Mesenteric fat pad (tissue), 1 donor: ENCODE results near the gene ZNF143. TPM values are rescaled to one million over a fixed set of nuclear protein-coding genes. Genes with fewer than 3 reads are reported as not detected.
A peak's percentile ranks its signal among the peaks of the same experiment; 100 is the strongest.
"Not testable (repeated sequence)": the region's sequence is repeated elsewhere in the genome, so short reads cannot be mapped to it uniquely, and the experiment has no call there.

Experiments used
- DNase-seq: peaks from one replicate; pipeline ENCODE4 v3.0.0-alpha.2; 2020; ENCODE audit warnings: low spot score
- long read RNA-seq: library from polyadenylated mRNA; unstranded; transcript quantifications from one replicate; pipeline ENCODE4 v2.0.0, GENCODE V29; 2020
- total RNA-seq: library from RNA; stranded (reverse); fragmentation: NEBNext Ultra II Directional; extraction: Animal tissue kit (Norgen Biotek cat#: 25700); gene quantifications from one replicate; pipeline ENCODE4 v1.2.1, GENCODE V29; 2021
- donor health status: DM: yes; HTN: yes; CAD: no.

Gene ZNF143
- total RNA-seq = 38.2 TPM
- long read RNA-seq, transcript ZNF143-213 (16 exons, 2,022 nt) = minor isoform, 15 of 61 reads
- long read RNA-seq, transcript ZNF143-203 (16 exons, 2,947 nt) = major isoform, 30 of 61 reads
- long read RNA-seq, partial matches to known transcripts = 4 of 61 reads
- long read RNA-seq, other reads (novel, unspliced or antisense) = 10 of 61 reads

DNA sequence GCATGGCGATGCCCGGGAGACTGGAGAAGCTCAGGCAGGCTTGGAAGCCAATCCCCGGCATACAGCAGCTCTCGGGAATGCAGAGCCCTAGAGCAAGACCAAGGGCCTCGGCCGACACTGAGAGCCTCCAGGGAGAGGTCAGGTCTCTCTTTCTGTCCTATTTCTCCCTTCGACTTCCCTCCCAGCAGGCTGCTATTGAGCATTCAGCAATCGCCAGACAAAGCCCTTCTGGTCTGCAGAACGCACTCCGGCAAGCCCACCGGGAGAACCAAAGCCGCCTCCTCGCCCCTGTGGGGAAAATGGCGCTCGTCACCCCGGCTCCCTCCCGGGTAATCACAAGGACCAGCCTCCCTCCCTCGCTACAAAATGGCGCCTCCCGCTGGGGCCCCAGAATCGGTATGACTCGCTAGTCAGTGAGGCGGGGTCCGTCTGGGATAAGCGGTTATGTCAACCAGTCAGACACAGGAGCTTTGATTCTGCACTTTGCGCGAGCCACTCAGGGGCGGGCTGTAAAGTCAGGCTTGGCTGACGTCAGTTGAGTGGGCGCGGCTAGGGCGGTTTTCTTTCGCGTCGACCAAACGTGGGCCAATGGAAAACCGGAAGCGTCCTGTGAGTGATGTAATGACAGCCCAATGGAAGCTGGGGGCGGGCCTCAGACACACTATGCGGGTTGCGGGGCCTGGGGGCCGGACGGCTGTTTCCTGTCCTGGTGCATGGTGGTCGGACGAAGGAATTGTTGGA is at the start of gene ZNF143:
Gene ZNF143, plus strand, starts transcription at position 691 of the 741 bp plus-strand sequence. CDS start 10,297 bp downstream, outside the sequence.
- DNase-seq = peak; percentile 99

DNA sequence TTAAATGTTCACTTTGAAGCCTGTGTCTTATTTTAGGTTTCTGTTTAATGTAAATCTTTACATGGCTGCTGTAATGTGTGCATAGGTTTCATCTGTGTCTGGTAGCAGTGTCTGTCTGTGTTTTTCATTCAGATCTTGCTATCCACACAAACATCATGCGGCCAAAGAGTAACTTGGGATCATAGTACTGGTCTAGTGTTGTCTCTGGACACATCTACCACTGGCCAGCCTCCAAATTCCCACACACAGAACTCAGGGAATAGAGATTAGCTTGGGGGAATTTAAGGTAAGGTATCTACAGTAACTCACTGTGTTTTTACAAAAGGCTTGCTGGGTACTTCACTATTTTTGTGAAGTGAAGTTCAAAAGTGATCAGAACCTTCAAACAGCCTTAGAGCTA is 32.1 kb upstream of the ZNF143 start:
- DNase-seq = no peak

DNA sequence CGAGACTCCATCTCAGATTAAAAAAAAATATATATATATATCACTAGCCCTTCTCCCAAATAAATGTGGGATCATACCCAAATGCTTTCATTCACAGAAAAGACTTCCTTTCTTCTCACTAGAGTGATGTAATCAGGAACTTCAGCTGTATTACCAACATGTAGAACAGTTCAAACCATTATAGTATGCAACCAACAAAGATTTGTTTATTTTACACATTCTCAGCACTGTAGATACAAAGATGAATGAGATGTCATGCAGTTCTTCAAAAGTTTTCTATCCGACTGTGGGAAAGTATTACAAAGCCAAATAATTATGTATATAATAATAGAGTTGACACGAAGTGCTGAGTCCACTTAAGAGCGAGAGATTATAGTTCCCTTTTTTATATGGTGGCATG is 22.2 kb upstream of the ZNF143 start:
- no peak for DNase-seq

DNA sequence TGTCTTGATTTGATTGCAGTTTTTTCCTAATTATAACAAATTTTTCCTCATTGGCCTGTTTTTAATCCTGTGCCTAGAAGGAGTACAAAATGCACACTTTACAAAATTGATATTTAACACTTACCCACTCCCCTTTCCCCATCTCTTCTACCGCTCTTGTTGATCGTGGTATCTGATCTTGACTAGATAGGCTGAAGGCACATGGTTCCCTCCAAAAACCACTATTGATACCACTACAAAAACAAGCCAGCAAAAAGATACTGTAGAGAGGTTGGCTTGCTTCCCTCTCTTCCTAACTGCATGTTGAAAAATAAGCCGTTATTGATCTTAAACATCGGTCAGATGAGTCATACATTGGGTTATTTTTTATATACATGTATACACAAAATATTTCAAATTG is 14.6 kb upstream of the ZNF143 start:
- DNase-seq = no peak

DNA sequence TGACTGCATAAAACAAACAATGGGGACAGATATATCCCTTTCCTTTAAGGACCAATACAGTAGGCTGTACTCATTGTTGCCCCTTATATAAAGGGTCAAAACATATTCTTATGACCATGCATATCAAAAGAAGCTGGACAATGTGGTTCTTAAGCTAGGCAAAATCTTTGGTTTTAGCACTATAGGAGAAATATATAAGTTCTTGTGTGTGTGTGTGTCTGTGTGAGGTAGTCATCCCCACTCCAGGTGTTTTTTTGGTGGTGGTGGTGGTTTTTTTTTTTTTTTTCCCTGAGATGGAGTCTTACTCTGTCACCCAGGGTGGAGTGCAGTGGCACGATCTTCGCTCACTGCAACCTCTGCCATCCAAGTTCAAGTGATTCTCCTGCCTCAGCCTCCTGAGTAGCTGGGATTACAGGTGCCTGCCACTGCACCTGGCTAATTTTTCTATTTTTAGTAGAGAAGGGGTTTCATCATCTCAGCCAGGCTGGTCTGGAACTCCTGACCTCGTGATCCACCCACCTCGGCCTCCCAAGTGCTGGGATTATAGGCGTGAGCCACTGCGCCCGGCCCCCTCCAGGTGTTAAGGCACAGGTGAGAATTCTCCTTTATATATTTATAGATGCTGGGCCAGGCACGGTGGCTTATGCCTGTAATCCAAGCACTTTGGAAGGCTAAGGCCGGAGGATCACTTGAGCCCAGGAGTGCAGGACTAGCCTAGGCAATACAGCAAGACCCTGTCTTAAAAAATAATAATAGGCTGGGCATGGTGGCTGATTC is 12.0 kb upstream of the ZNF143 start:
- no peak for DNase-seq

DNA sequence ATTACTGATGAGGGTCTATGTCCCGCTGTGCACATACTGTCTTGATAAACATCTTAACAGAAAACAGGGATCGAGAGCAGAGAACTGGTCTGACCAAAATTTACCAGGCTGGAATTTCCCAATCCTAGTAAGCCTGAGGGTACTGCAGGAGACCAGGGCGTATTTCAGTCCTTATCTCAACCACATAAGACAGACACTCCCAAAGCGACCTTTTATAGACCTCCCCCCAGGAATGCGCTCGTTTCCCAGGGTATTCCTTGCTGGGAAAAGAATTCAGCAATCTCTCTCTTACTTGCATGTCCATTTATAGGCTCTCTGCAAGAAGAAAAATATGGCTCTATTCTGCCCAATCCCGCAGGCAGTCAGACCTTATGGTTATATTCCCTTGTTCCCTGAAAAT is 8.8 kb upstream of the ZNF143 start:
- DNase-seq = not testable (repeated sequence)

DNA sequence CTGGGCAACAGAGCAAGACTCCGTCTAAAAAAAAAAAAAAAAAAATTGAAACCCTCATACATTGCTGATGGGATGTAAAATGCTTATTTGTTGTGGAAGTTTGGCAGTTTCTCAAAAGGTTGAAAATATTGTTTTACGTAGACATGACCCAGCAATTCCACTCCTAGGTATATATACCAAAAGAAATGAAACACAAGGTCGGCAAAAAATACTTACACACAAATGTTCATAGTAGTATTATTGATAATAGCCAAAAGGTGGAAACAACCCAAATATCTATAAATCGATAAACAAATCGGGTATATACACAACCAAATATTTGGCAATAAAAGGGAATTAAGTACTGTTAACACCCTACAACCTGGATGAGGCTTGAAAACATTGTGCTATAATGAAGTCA is 5.1 kb upstream of the ZNF143 start:
- no peak for DNase-seq

DNA sequence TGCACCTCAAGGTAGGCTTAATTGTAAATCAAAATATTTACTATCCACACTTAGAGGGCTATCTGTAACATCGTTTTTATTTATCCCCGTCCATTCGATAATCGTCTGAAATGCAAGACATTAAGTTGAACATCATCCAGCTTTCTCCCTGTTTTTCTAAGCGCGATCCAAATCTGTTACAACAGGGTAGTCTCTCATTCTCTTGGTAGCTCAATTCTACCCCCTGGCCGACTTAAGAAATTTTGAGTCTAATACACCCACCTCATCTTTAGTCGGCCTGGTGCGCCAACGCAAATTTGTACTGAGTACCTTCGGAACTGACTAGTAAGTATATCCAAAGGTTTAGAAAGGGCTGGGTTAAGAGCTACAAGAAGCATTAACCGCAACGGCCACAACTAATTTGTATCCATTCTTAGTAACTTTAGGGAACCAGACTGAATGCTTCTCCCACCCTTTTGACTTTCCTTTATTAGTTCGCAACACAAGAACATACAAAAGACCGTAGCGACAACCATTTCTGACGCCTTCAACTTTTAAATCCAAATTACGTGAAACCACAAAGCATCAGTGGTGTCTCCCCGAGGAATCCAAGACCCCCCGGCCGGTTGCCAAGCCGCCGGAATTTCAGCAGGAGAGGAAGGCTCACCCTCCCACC is 1.0 kb upstream of the ZNF143 start:
- DNase-seq = no peak

DNA sequence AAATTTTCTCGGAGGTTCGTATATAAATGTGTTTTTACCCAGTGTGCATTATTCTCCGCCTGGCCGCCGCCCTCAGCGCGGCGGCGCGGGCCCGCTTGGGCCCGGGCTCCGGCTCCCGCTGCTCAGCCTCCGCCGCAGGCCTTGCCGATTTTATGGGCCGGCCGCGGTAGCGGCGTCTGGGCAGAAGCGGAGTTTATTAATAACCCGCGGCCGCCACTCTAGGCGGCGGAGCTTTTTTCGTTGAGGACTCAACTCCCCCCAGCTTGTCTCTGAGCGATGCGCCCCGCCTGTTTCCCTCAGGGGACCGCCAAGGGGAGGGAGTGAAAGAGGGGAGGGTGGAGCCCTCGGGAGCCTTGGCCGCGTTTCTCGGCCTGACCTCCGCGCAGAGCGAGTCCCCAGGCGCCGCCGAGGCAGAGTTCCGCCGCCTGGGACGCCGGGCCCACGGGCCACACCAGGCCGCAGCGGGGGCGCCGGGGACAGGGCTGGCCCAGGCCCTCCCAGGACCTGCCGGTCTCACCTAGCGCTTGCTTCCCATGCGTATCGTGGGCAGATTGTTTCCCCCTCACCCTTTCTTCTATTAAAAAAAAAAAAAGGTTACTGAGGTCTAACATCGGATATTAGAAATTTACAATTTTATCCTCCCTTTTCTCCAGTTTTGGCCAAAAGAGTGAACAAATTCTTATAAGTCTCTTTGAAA is 399 bp downstream of the ZNF143 start:
- DNase-seq = peak; percentile 93

DNA sequence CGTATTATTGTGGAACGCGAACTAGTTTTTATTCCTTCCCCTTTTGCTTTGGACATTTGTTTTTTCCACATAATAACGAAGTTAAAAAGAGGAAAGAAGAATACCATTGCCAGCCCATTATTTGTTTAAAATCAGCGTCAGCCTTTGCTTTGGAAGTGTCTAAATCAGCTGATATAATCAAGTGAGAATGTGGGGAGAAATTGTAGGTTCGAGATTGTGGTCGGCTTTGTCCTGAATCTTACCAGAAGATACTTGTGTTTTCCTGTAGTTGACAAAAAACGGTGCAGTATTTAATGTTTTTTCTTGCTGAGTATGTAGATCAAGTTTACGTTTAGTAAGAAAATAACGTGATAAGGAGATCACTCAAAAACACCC is 935 bp downstream of the ZNF143 start:
- no peak for DNase-seq

DNA sequence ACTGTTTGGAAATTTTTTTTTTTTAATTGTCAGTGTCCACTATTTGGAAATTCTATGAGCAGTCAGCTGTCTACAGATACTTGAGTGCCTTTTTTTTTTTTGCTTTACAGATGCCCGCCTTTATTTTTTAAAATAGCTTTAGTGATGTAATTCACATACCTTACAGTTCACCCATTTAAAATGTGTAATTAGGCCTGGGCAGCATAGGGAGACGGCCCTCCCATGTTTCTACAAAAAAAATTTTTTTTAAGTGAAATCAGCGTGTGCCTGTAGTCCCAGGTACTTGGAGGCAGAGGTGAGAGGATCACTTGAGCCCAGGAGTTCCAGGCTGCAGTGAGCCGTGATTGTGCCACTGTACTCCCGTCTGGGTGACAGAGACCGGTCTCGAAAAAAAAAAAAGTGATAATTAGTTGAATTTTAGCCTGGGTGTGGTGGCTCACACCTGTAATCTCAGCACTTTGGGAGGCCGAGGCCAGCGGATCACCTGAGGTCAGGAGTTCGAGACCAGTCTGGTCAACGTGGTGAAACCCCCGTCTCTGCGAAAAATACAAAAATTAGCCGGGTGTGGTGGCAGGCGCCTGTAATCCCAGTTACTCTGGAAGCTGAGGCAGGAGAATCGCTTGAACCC is 1.5 kb downstream of the ZNF143 start:
- DNase-seq = no peak

DNA sequence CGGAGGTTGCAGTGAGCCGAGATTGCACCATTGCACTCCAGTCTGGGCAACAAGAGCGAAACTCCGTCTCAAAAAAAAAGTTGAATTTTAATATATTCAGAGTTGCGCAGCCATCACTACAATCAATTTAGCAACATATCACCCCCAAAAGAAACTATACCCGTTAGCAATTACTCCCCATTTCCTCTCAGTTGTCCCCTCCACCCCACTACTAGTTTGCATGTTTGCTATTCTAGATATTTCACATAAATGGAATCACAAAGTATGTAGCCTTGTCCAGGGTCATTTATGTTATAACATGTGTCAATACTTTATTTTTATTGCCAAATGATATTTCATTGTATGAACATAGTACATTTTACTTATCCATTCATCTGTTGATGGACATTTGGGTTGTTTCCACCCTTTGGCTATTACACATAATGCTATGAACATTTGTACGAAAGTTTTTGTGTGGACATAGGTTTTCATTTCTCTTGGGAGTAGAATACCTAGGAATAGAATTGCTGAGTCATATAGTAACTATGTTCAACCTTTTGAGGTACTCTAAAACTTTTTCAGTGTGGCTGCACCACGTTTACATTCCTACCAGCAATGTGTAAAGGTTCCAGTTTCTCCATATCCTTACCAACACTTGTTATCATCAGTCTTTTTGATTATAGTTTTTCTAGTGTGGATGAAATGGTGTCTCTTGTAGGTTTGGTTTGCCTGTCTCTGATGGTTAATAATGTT is 2.2 kb downstream of the ZNF143 start:
- no peak for DNase-seq

DNA sequence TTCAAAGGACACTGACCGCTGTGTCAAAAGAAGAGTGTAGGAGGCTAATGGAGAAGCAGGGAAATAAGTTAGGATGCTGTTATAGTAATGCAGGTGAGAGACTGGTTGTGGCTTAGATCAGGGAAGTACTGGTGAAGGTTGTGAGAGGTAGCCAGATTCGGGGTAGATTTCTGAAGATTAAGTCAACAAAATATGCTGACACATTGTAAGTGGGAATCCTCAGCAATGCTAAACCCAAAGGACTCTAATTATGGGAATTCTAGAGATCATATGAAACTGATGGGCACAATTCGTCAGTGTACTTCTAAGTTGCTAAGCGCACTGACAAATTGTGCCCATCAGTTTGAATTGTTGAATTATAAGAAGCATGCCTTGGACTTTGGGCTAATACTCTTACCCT is 10.0 kb downstream of the ZNF143 start:
- no peak for DNase-seq

DNA sequence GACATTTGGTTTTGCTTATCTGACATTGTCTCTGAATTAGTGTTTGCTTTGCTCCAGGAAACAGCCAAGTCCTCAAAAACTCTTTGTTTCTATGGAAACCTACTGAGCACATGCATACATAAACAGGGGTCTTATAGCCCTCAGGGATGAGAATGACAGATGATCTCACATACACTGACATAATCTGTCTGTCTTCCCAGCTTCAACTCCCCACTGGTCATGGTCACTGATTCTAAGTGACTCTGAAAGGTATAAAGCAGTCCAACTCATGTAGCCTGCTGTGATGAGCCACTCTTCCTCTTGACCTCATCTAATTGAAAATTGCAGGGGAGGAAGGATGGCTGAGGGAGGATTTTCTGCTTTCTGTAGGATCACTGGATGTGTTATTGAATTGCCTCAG is 12.6 kb downstream of the ZNF143 start:
- DNase-seq = no peak

DNA sequence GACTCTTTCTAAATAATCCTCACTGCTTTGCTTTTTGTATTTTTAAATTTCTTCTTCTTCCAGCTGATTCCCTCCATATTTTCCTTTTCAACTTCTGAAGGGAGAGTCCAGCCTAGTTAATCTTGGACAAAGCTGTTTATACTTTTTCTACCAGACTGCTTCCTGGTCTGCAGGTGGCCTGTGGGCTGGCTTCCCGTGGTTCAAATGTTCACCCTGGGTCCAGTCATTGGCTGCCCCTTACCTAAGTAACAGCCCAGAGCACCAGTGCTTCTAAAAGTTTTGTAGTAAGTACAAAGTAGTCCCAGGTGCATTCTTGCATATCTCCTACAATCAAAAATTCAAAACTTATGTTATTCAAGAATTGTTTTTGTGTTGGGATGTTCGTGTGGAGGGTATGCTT is 19.1 kb downstream of the ZNF143 start:
- no peak for DNase-seq

DNA sequence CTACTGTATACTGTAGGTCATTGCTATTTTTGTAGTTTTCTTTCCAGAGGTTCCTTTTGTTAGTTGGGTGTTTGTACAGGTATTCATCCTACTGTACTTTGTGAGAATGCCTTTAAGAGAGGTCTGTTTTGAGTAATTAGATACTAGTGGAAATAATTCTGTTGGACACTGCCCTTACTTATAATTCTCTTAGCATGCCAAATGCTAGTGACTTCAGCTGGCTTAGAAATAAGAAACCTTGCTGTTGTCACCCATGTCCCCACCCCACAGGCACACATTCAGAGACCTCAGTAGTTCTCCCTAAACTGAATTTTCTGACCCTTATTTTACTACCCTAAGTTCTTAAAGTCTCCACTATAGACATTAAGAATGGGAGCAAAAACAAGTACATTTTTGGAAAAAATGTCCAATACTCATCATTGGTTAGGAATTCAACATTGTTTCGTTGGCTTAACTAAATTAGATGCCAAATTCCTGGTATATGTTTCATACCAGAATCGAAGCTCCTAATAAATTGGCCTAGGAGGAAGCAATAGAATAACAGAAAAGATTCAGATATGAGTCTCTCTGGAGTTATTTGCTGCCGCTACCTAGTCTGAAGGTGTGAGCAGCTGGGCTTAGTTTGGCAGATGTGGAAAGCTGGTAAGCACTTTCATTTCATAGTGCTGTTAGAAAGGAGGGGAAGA is 28.4 kb downstream of the ZNF143 start:
- no peak for DNase-seq

DNA sequence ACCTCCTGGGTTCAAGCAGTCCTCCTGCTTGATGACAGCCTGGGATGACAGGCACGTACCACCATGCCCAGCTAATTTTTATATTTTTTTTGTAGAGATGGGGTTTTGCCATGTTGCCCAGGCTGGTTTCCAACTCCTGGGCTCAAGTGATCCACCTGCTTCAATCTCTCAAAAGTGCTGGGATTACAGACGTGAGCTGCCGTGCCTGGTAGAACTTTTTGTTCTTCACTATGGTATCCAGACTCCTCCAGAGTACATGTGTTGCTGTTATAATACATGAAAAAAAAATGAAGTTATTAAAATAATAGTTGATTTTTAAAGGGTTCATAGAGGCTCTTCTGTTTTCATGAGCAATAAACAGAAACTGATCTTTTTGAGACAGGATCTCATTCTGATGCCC is 29.6 kb downstream of the ZNF143 start:
- no peak for DNase-seq

DNA sequence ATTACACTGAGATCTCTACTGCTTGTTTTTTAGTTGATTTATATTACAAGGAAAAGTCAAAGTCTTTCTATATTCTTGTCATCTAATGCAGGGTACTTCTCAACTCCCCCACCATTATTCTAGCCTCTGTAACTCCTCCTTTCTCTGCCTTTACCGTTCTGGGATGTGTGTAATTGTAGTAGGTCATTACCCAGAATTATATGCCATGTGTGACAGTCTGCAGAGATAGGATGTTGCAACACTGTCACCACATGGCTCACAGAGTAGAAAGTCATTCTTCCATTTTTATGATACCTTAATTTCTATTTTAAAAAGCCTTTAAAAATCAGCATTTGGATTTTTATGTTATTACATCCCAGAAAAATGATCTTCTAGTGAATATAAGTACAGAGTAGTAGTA is 32.7 kb downstream of the ZNF143 start:
- DNase-seq = no peak

DNA sequence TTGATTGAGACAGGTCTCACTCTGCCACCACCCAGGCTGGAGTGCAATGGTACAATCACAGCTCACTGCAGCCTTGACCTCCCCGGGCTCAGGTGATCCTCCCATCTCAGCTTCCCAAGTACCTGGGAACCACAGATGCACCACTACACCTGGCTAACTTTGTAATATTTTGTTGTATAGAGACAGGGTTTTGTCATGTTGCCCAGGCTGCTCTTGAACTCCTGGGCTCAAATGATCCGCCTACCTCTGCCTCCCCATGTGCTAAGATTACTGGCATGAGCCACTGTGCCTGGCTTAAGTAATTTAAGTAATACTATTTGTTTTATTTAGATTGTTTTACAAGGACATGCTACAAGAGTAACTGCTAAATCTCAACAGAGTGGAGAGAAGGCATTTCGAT is 33.5 kb downstream of the ZNF143 start:
- no peak for DNase-seq
